ENCODE measurements around the gene CTBP1. TPM values are rescaled to one million over a fixed set of nuclear protein-coding genes. Genes with fewer than 3 reads are reported as not detected.

Gene CTBP1
- total RNA-seq (2014; rRNA removed; shearing (Covaris generic)), result 125 and 192 TPM in 2 replicates
- polyA plus RNA-seq (2016; fragmentation: Nextera tagmentation; extraction: Ambion mirVana), result 74.0 and 89.2 TPM in 2 replicates
- long read RNA-seq, partial matches to known transcripts, result 1 of 17 reads
- long read RNA-seq, other reads (novel, unspliced or antisense), result 15 of 17 reads

- Mint-ChIP-seq H3K4me3 (peak within 1 kb of the TSS; percentile 84), H3K9me3 (peaks cover 40% of the 10 kb centered on the region), H3K27me3 (ENCODE audit: insufficient read depth, low read depth, poor library complexity) (peaks cover 24% of the 10 kb centered on the region), H3K4me1 (peaks cover 13% of the 10 kb centered on the region), H3K36me3 (ENCODE audit: low read depth) (peaks cover 39% of the 10 kb centered on the region), H3K27ac (no peak within 1 kb of the TSS; the same call in 1 of the 2 replicates)
- H3K9me2 ChIP-seq (ENCODE audit: insufficient read depth), result 0 out of 2 replicates have a peak, but pooled peaks cover 3% of the 10 kb centered on the region
- peaks cover 45% of the 10 kb centered on the region for H3K79me2 ChIP-seq (replicated peaks; ENCODE audit: insufficient read depth)
- H3K36me3 ChIP-seq (ENCODE audit: insufficient read depth), result peaks cover 2% of the 10 kb centered on the region; the same call in 1 of the 2 replicates
- H3F3A ChIP-seq (replicated peaks; ENCODE audit: low read depth), result no peaks in the 10 kb centered on the region
- H4K20me1 ChIP-seq (replicated peaks; ENCODE audit: insufficient read depth), result peaks cover 7% of the 10 kb centered on the region
- DNase-seq (ENCODE audit: low spot score), result peak; percentile 82
- TF ChIP-seq ZNF114 (CRISPR knock-in tag; IDR thresholded peaks at IDR 0.05), result peak; percentile 43; the same call in 1 of the 2 replicates
- TF ChIP-seq POLR2AphosphoS5 (IDR thresholded peaks at IDR 0.05; ENCODE audit: low read depth), result 0 out of 2 replicates have a peak, but pooled peaks have one; percentile 37
- no peak for TF ChIP-seq ZNF331 (CRISPR knock-in tag; IDR thresholded peaks at IDR 0.05; ENCODE audit: low read depth)
- peak; percentile 52; the same call in 2 of the 3 replicates for ATAC-seq
- peak within 1 kb of the TSS; percentile 63 for H2AFZ ChIP-seq
- peak within 1 kb of the TSS; percentile 97 for H3K4me2 ChIP-seq
- peak within 1 kb of the TSS; percentile 95 for H3K4me3 ChIP-seq
- peaks cover 12% of the 10 kb centered on the region; the same call in 1 of the 2 replicates for H3K4me1 ChIP-seq (ENCODE audit: insufficient read depth)
- H3K27ac ChIP-seq (ENCODE audit: low read depth), result 0 out of 2 replicates have a peak within 1 kb of the TSS, but pooled peaks have one; percentile 19
- H3K27me3 ChIP-seq (ENCODE audit: insufficient read depth), result no peaks in the 10 kb centered on the region
These were observed at the start of gene CTBP1 for GRCh38 chr4:1248245-1249147. Gene CTBP1, minus strand, starts transcription at chr4:1249130. Its CDS starts 7,799 bp downstream, at chr4:1241331.

- H3K4me2 ChIP-seq, result no peak overlapping the region
- peaks cover 37% of the 10 kb centered on the region for H3K4me1 Mint-ChIP-seq
- peaks cover 92% of the 10 kb centered on the region for H3K79me2 ChIP-seq (replicated peaks; ENCODE audit: insufficient read depth)
- H3K36me3 Mint-ChIP-seq (ENCODE audit: low read depth), result peaks cover 28% of the 10 kb centered on the region
- no peak overlapping the region for H3K27ac ChIP-seq (ENCODE audit: low read depth)
- no peaks in the 10 kb centered on the region for H3K27me3 ChIP-seq (ENCODE audit: insufficient read depth)
- H3K4me3 Mint-ChIP-seq, result no peak overlapping the region
- H3K9me3 Mint-ChIP-seq, result no peaks in the 10 kb centered on the region
- H3K9me2 ChIP-seq (ENCODE audit: insufficient read depth), result no peaks in the 10 kb centered on the region
- no peak overlapping the region for H2AFZ ChIP-seq
- H3K27ac Mint-ChIP-seq, result peak overlapping the region; percentile 80; the same call in 1 of the 2 replicates
- ATAC-seq, result no peak
- H3K4me3 ChIP-seq, result no peak overlapping the region
- H3K4me1 ChIP-seq (ENCODE audit: insufficient read depth), result peaks cover 11% of the 10 kb centered on the region
- no peak for DNase-seq (ENCODE audit: low spot score)
- H3K27me3 Mint-ChIP-seq (ENCODE audit: insufficient read depth, low read depth, poor library complexity), result peaks cover 9% of the 10 kb centered on the region
- H3K36me3 ChIP-seq (ENCODE audit: insufficient read depth), result no peaks in the 10 kb centered on the region
- H3F3A ChIP-seq (replicated peaks; ENCODE audit: low read depth), result no peaks in the 10 kb centered on the region
- H4K20me1 ChIP-seq (replicated peaks; ENCODE audit: insufficient read depth), result peaks cover 35% of the 10 kb centered on the region
- TF ChIP-seq EZH2 (IDR thresholded peaks at IDR 0.05; ENCODE audit: low read depth, unreplicated experiment) (no peak), STAT1 (IDR thresholded peaks at IDR 0.05; ENCODE audit: unreplicated experiment) (no peak), CTCF (conservative IDR thresholded peaks at IDR 0.05; ENCODE audit: low read depth in 2 of 2) (no peak), REST (IDR thresholded peaks at IDR 0.05; ENCODE audit: unreplicated experiment) (no peak), JUNB (IDR thresholded peaks at IDR 0.05; ENCODE audit: unreplicated experiment) (no peak), ZNF331 (CRISPR knock-in tag; IDR thresholded peaks at IDR 0.05; ENCODE audit: low read depth) (no peak), NANOG (IDR thresholded peaks at IDR 0.05; ENCODE audit: borderline replicate concordance) (no peak), ZNF114 (CRISPR knock-in tag; IDR thresholded peaks at IDR 0.05) (no peak), POLR2AphosphoS5 (IDR thresholded peaks at IDR 0.05; ENCODE audit: low read depth) (no peak)
These were observed 49.5 kb upstream of the CTBP1 start for GRCh38 chr4:1298461-1298860.

All from GM23338 (cell line).